Measurements from ENCODE around the gene KIF7.

The KIF7 gene

DNA sequence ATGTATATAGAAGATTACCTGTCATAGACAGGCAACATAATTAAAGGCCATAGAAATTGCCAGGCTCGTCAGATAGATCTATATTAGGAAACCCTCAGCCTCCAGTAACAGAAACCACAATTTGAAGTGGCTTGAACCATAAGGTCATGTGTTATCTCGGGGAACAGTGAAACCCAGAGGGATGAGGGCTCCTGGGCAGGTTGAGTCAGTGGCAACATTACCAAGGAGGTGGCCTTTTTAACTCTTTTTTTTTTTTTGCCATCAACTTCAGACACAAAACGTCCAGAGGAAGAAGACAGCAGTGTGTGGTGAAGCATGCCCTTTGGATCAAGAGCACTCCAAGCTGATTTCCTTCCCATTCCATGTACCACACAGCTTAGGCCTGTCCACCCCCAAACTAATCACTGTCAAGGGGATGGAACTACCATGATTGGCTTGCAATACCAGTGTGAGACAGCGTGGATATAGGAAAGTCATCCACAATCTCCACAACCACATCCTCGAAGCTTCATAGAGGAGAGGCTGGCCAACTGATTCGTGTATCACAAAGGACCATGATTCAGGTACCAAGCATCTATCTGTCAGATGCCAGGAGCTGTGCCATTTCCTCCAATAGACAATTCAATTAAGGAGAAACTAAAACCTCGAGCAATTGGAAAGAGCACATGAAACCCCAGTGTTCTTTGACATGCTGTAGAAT lies 999 bp upstream of the KIF7 start:
- Histone ChIP-seq H3K9ac (ENCODE audit: low read length) (peak overlapping the region; percentile 89), H3K23ac (ENCODE audit: low read length in 2 of 2) (no peak overlapping the region), H2AK5ac (ENCODE audit: low read length, severe bottlenecking) (no peak overlapping the region), H3K27ac (ENCODE audit: low read length, poor library complexity, severe bottlenecking) (no peak overlapping the region), H3K79me1 (replicated peaks; ENCODE audit: low read length, poor library complexity, severe bottlenecking) (peaks cover 21% of the 10 kb centered on the region), H2BK12ac (ENCODE audit: low read length in 2 of 2) (no peak overlapping the region), H3K9me3 (ENCODE audit: control insufficient read depth, low read length) (peaks cover 4% of the 10 kb centered on the region), H3K27me3 (ENCODE audit: control insufficient read depth in 1 of 2, insufficient read depth in 1 of 2, low read length in 2 of 2) (no peaks in the 10 kb centered on the region), H3K4me2 (ENCODE audit: low read length, poor library complexity, severe bottlenecking) (no peak overlapping the region), H2AFZ (ENCODE audit: low read depth, low read length) (no peak overlapping the region), H3K4me1 (ENCODE audit: control insufficient read depth, insufficient read depth, low read depth, low read length) (peaks cover 5% of the 10 kb centered on the region), H4K91ac (ENCODE audit: low read length) (no peak overlapping the region), H2BK15ac (ENCODE audit: low read depth, poor library complexity, severe bottlenecking) (no peak overlapping the region), H4K8ac (ENCODE audit: low read length) (no peak overlapping the region), H3K4me3 (ENCODE audit: insufficient read depth in 1 of 2, low read depth in 1 of 2, low read length in 2 of 2) (no peak overlapping the region), H3K18ac (ENCODE audit: low read depth in 1 of 2, low read length in 2 of 2) (no peak overlapping the region), H2BK120ac (ENCODE audit: low read depth, low read length) (no peak overlapping the region), H3K14ac (ENCODE audit: low read length in 2 of 2) (no peak overlapping the region), H3K4ac (ENCODE audit: low read depth in 1 of 2, low read length in 2 of 2) (no peak overlapping the region), H2BK5ac (ENCODE audit: low read depth, low read length, poor library complexity, severe bottlenecking) (no peak overlapping the region), H3K36me3 (ENCODE audit: control insufficient read depth in 1 of 2, insufficient read depth in 2 of 2, low read depth in 1 of 2, low read length in 2 of 2) (peaks cover 8 to 19% of the 10 kb centered on the region in 2 experiments)
- DNase-seq = peak; percentile 23
- 72% methylated on average over 6 of the region's 7 CpGs for WGBS

GRCh38 chr15:89654301-89654761 lies 936 bp downstream of the KIF7 start:
- no peak overlapping the region for H3K14ac ChIP-seq (ENCODE audit: low read length in 2 of 2)
- H4K8ac ChIP-seq (ENCODE audit: low read length) = no peak overlapping the region
- H2BK12ac ChIP-seq (ENCODE audit: low read length in 2 of 2) = no peak overlapping the region
- H2BK15ac ChIP-seq (ENCODE audit: low read depth, poor library complexity, severe bottlenecking) = no peak overlapping the region
- peaks cover 26% of the 10 kb centered on the region for H3K79me1 ChIP-seq (replicated peaks; ENCODE audit: low read length, poor library complexity, severe bottlenecking)
- H3K23ac ChIP-seq (ENCODE audit: low read length in 2 of 2) = no peak overlapping the region
- peak; percentile 17 for DNase-seq
- no peaks in the 10 kb centered on the region for H3K9me3 ChIP-seq (ENCODE audit: control insufficient read depth, low read length)
- H2AFZ ChIP-seq (ENCODE audit: low read depth, low read length) = no peak overlapping the region
- H3K4me1 ChIP-seq (ENCODE audit: control insufficient read depth, insufficient read depth, low read depth, low read length) = peaks cover 5% of the 10 kb centered on the region
- no peak overlapping the region for H3K27ac ChIP-seq (ENCODE audit: low read length, poor library complexity, severe bottlenecking)
- 31% methylated on average over 13 of the region's 14 CpGs for WGBS
- H2AK5ac ChIP-seq (ENCODE audit: low read length, severe bottlenecking) = no peak overlapping the region
- no peaks in the 10 kb centered on the region for H3K27me3 ChIP-seq (ENCODE audit: control insufficient read depth in 1 of 2, insufficient read depth in 1 of 2, low read length in 2 of 2)
- no peak overlapping the region for H3K4ac ChIP-seq (ENCODE audit: low read depth in 1 of 2, low read length in 2 of 2)
- no peak overlapping the region for H3K18ac ChIP-seq (ENCODE audit: low read depth in 1 of 2, low read length in 2 of 2)
- peak overlapping the region; percentile 90 for H3K4me2 ChIP-seq (ENCODE audit: low read length, poor library complexity, severe bottlenecking)
- H2BK120ac ChIP-seq (ENCODE audit: low read depth, low read length) = no peak overlapping the region
- peaks cover 11 to 14% of the 10 kb centered on the region in 2 experiments for H3K36me3 ChIP-seq (ENCODE audit: control insufficient read depth in 1 of 2, insufficient read depth in 2 of 2, low read depth in 1 of 2, low read length in 2 of 2)
- peak overlapping the region; percentile 89 for H3K9ac ChIP-seq (ENCODE audit: low read length)
- peak overlapping the region; percentile 24 for H4K91ac ChIP-seq (ENCODE audit: low read length)
- H2BK5ac ChIP-seq (ENCODE audit: low read depth, low read length, poor library complexity, severe bottlenecking) = no peak overlapping the region
- H3K4me3 ChIP-seq (ENCODE audit: insufficient read depth in 1 of 2, low read depth in 1 of 2, low read length in 2 of 2) = peak overlapping the region; percentile 80 to 90

DNA sequence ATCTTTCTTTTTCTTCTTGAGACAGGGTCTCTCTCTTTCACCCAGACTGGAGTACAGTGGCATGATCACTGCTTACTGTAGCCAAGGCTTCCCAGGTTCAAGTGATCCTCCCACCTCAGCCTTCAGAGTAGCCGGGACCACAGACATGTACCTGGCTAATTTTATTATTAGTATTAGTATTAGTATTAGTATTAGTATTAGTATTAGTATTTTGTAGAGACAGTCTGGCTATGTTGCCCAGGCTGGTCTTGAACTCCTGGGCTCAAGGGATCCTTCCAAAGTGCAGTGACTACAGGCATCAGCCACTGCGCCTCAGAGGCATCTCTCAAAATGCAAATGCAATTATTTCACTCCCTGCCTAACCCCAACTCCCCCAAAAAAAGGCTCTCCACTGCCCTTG lies 1.7 kb downstream of the KIF7 start:
- Histone ChIP-seq H3K4me2 (ENCODE audit: low read length, poor library complexity, severe bottlenecking) (no peak overlapping the region), H3K14ac (ENCODE audit: low read length in 2 of 2) (no peak overlapping the region), H2BK15ac (ENCODE audit: low read depth, poor library complexity, severe bottlenecking) (no peak overlapping the region)

GRCh38 chr15:89652666-89653065 lies 2.6 kb downstream of the KIF7 start:
- H3K79me1 ChIP-seq (replicated peaks; ENCODE audit: low read length, poor library complexity, severe bottlenecking) = peaks cover 29% of the 10 kb centered on the region
- no peak overlapping the region for H4K91ac ChIP-seq (ENCODE audit: low read length)
- H3K4me1 ChIP-seq (ENCODE audit: control insufficient read depth, insufficient read depth, low read depth, low read length) = peaks cover 5% of the 10 kb centered on the region
- DNase-seq = no peak
- H2AK5ac ChIP-seq (ENCODE audit: low read length, severe bottlenecking) = no peak overlapping the region
- no peaks in the 10 kb centered on the region for H3K27me3 ChIP-seq (ENCODE audit: control insufficient read depth in 1 of 2, insufficient read depth in 1 of 2, low read length in 2 of 2)
- peaks cover 16 to 31% of the 10 kb centered on the region in 2 experiments for H3K36me3 ChIP-seq (ENCODE audit: control insufficient read depth in 1 of 2, insufficient read depth in 2 of 2, low read depth in 1 of 2, low read length in 2 of 2)
- no peak overlapping the region for H3K4me3 ChIP-seq (ENCODE audit: insufficient read depth in 1 of 2, low read depth in 1 of 2, low read length in 2 of 2)
- H3K9ac ChIP-seq (ENCODE audit: low read length) = no peak overlapping the region
- H3K27ac ChIP-seq (ENCODE audit: low read length, poor library complexity, severe bottlenecking) = no peak overlapping the region
- no peak overlapping the region for H2BK5ac ChIP-seq (ENCODE audit: low read depth, low read length, poor library complexity, severe bottlenecking)
- H3K14ac ChIP-seq (ENCODE audit: low read length in 2 of 2) = no peak overlapping the region
- no peak overlapping the region for H2AFZ ChIP-seq (ENCODE audit: low read depth, low read length)
- no peak overlapping the region for H2BK120ac ChIP-seq (ENCODE audit: low read depth, low read length)
- WGBS = 88% methylated on average over 16 of the region's 16 CpGs
- H3K9me3 ChIP-seq (ENCODE audit: control insufficient read depth, low read length) = no peaks in the 10 kb centered on the region
- H2BK12ac ChIP-seq (ENCODE audit: low read length in 2 of 2) = no peak overlapping the region
- no peak overlapping the region for H3K18ac ChIP-seq (ENCODE audit: low read depth in 1 of 2, low read length in 2 of 2)
- no peak overlapping the region for H3K23ac ChIP-seq (ENCODE audit: low read length in 2 of 2)
- H3K4me2 ChIP-seq (ENCODE audit: low read length, poor library complexity, severe bottlenecking) = no peak overlapping the region
- H4K8ac ChIP-seq (ENCODE audit: low read length) = no peak overlapping the region
- no peak overlapping the region for H2BK15ac ChIP-seq (ENCODE audit: low read depth, poor library complexity, severe bottlenecking)
- H3K4ac ChIP-seq (ENCODE audit: low read depth in 1 of 2, low read length in 2 of 2) = no peak overlapping the region

More for the DNA sequence above, 1.7 kb downstream of the KIF7 start:
- Histone ChIP-seq H2BK5ac (ENCODE audit: low read depth, low read length, poor library complexity, severe bottlenecking) (no peak overlapping the region), H2AFZ (ENCODE audit: low read depth, low read length) (no peak overlapping the region), H3K23ac (ENCODE audit: low read length in 2 of 2) (no peak overlapping the region), H2AK5ac (ENCODE audit: low read length, severe bottlenecking) (no peak overlapping the region), H2BK12ac (ENCODE audit: low read length in 2 of 2) (no peak overlapping the region), H3K27ac (ENCODE audit: low read length, poor library complexity, severe bottlenecking) (no peak overlapping the region), H3K18ac (ENCODE audit: low read depth in 1 of 2, low read length in 2 of 2) (no peak overlapping the region), H4K8ac (ENCODE audit: low read length) (no peak overlapping the region), H4K91ac (ENCODE audit: low read length) (no peak overlapping the region), H3K27me3 (ENCODE audit: control insufficient read depth in 1 of 2, insufficient read depth in 1 of 2, low read length in 2 of 2) (no peaks in the 10 kb centered on the region), H2BK120ac (ENCODE audit: low read depth, low read length) (no peak overlapping the region), H3K4ac (ENCODE audit: low read depth in 1 of 2, low read length in 2 of 2) (no peak overlapping the region), H3K9ac (ENCODE audit: low read length) (no peak overlapping the region), H3K4me1 (ENCODE audit: control insufficient read depth, insufficient read depth, low read depth, low read length) (peaks cover 5% of the 10 kb centered on the region), H3K79me1 (replicated peaks; ENCODE audit: low read length, poor library complexity, severe bottlenecking) (peaks cover 27% of the 10 kb centered on the region), H3K9me3 (ENCODE audit: control insufficient read depth, low read length) (no peaks in the 10 kb centered on the region), H3K36me3 (ENCODE audit: control insufficient read depth in 1 of 2, insufficient read depth in 2 of 2, low read depth in 1 of 2, low read length in 2 of 2) (peaks cover 11 to 22% of the 10 kb centered on the region in 2 experiments), H3K4me3 (ENCODE audit: insufficient read depth in 1 of 2, low read depth in 1 of 2, low read length in 2 of 2) (no peak overlapping the region)
- no peak for DNase-seq
- WGBS = no CpG with 5 or more reads among the region's 2 CpGs
